ENCODE data around the gene SLC12A4. TPM values are rescaled to one million over a fixed set of nuclear protein-coding genes. Genes with fewer than 3 reads are reported as not detected.

SLC12A4 gene
- total and polyA plus RNA-seq, 2 of the 13 experiments (the other 11 are each of a cell fraction or from before 2014, with no cell fraction given) = 65.1 to 84.3 TPM

- TF ChIP-seq KMT2B (CRISPR knock-in tag; IDR thresholded peaks at IDR 0.05) (no peak), DR1 (CRISPR knock-in tag; IDR thresholded peaks at IDR 0.05) (no peak), CEBPG (CRISPR knock-in tag; IDR thresholded peaks at IDR 0.05) (no peak), ZNF710 (CRISPR knock-in tag; IDR thresholded peaks at IDR 0.05; ENCODE audit: borderline replicate concordance) (no peak; the same call in 1 of the 2 replicates), ATRX (CRISPR knock-in tag; IDR thresholded peaks at IDR 0.05; ENCODE audit: borderline replicate concordance) (no peak), HIC2 (CRISPR knock-in tag; IDR thresholded peaks at IDR 0.05; ENCODE audit: low read depth) (no peak; the same call in 1 of the 2 replicates), SIN3A (IDR thresholded peaks at IDR 0.05; ENCODE audit: borderline replicate concordance, low read depth, low read length) (peak; percentile 34; the same call in 1 of the 2 replicates), ZNF768 (CRISPR knock-in tag; IDR thresholded peaks at IDR 0.05) (no peak), ZXDC (CRISPR knock-in tag; IDR thresholded peaks at IDR 0.05) (no peak; the same call in 1 of the 2 replicates), PHB2 (IDR thresholded peaks at IDR 0.05; ENCODE audit: partially characterized antibody) (no peak), ZSCAN20 (CRISPR knock-in tag; IDR thresholded peaks at IDR 0.05; ENCODE audit: borderline replicate concordance) (no peak; the same call in 1 of the 2 replicates), ZNF839 (CRISPR knock-in tag; IDR thresholded peaks at IDR 0.05; ENCODE audit: borderline replicate concordance) (peak; percentile 82; the same call in 1 of the 2 replicates), STAT6 (CRISPR knock-in tag; IDR thresholded peaks at IDR 0.05; ENCODE audit: borderline replicate concordance) (no peak; the same call in 1 of the 2 replicates), ZNF382 (CRISPR knock-in tag; IDR thresholded peaks at IDR 0.05; ENCODE audit: borderline replicate concordance) (no peak), RBM22 (optimal IDR thresholded peaks at IDR 0.05; ENCODE audit: low read length) (peak; percentile 93), ZKSCAN5 (CRISPR knock-in tag; IDR thresholded peaks at IDR 0.05) (peak; percentile 11; the same call in 1 of the 2 replicates), MXD1 (CRISPR knock-in tag; IDR thresholded peaks at IDR 0.05) (no peak)
Observed at GRCh38 chr16:67936124-67936879, 32.1 kb downstream of the SLC12A4 start, which contains the start of gene PSMB10 (continued).
